Nephron (organoid): Measurements from ENCODE around the gene CRTAP.
"Not testable (repeated sequence)": the region's sequence is repeated elsewhere in the genome, so short reads cannot be mapped to it uniquely, and the experiment has no call there.

Experiments used
- H3K27ac Mint-ChIP-seq, 3 experiments: 2 replicates each; pipeline ENCODE4 v1.8.0; 2020; ENCODE audit warnings: mixed read lengths in 3 of 3, mild to moderate bottlenecking in 2 of 3, moderate library complexity in 1 of 3
- H3K27me3 Mint-ChIP-seq: 2 replicates; pipeline ENCODE4 v1.8.0; 2021; ENCODE audit warnings: low read depth, mild to moderate bottlenecking, moderate library complexity, mixed read lengths
- H3K36me3 Mint-ChIP-seq: 2 replicates; pipeline ENCODE4 v1.8.0; 2020; ENCODE audit warnings: low read depth, mixed read lengths
- H3K4me1 Mint-ChIP-seq: 2 replicates; pipeline ENCODE4 v1.8.0; 2020; ENCODE audit warnings: mixed read lengths
- H3K4me3 Mint-ChIP-seq, 3 experiments: 2 replicates each; pipeline ENCODE4 v1.8.0; 2020; ENCODE audit warnings: mild to moderate bottlenecking in 3 of 3, mixed read lengths in 3 of 3, moderate library complexity in 2 of 3
- H3K9me3 Mint-ChIP-seq: 2 replicates; pipeline ENCODE4 v1.8.0; 2020; ENCODE audit warnings: mixed read lengths
- TF ChIP-seq, protein P1 (sequence below), 3 experiments: fragments of 200-600 bp; sonication (generic); IDR thresholded peaks; one replicate each; pipeline ENCODE4 v1.5.0; 2021; ENCODE audit warnings: antibody characterized with exemption in 3 of 3; ENCODE audit not compliant: unreplicated experiment in 3 of 3

Gene CRTAP

DNA sequence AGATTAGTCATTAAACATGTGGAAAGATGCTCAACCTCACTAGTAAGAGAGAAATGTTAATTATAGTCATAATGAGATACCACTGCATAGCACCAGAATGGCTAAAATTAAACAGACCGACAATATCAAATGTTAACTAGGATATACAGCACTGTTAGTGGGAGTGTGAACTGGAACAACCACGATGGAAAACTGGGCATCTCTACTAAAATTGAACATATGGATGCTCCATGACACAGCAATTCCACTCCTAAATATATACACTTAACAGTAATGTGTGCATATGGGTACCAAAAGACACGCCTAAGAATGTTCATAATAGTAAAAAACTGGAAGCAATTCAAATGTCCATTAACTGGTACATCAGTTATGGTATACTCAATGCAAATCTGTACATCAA lies 41.5 kb downstream of the CRTAP start:
- H3K27me3 Mint-ChIP-seq = no peaks in the 10 kb centered on the region
- H3K9me3 Mint-ChIP-seq = no peaks in the 10 kb centered on the region
- H3K27ac Mint-ChIP-seq = peak overlapping the region in 2 of 3 experiments; percentile 2 to 7
- TF ChIP-seq, protein P1, sequence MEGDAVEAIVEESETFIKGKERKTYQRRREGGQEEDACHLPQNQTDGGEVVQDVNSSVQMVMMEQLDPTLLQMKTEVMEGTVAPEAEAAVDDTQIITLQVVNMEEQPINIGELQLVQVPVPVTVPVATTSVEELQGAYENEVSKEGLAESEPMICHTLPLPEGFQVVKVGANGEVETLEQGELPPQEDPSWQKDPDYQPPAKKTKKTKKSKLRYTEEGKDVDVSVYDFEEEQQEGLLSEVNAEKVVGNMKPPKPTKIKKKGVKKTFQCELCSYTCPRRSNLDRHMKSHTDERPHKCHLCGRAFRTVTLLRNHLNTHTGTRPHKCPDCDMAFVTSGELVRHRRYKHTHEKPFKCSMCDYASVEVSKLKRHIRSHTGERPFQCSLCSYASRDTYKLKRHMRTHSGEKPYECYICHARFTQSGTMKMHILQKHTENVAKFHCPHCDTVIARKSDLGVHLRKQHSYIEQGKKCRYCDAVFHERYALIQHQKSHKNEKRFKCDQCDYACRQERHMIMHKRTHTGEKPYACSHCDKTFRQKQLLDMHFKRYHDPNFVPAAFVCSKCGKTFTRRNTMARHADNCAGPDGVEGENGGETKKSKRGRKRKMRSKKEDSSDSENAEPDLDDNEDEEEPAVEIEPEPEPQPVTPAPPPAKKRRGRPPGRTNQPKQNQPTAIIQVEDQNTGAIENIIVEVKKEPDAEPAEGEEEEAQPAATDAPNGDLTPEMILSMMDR (IDR thresholded peaks at IDR 0.05; ENCODE audit: unreplicated experiment in 3 of 3) = no peak
- no peaks in the 10 kb centered on the region for H3K36me3 Mint-ChIP-seq
- H3K4me3 Mint-ChIP-seq = no peak overlapping the region
- peaks cover 15% of the 10 kb centered on the region for H3K4me1 Mint-ChIP-seq

- Mint-ChIP-seq H3K4me1 (peaks cover 15% of the 10 kb centered on the region), H3K9me3 (no peaks in the 10 kb centered on the region), H3K4me3 (no peak overlapping the region), H3K36me3 (no peaks in the 10 kb centered on the region), H3K27me3 (no peaks in the 10 kb centered on the region), H3K27ac (no peak overlapping the region)
- TF ChIP-seq, protein P1 (IDR thresholded peaks at IDR 0.05; ENCODE audit: unreplicated experiment in 3 of 3) = no peak
Measured at GRCh38 chr3:33159234-33159633, 45.4 kb downstream of the CRTAP start.

DNA sequence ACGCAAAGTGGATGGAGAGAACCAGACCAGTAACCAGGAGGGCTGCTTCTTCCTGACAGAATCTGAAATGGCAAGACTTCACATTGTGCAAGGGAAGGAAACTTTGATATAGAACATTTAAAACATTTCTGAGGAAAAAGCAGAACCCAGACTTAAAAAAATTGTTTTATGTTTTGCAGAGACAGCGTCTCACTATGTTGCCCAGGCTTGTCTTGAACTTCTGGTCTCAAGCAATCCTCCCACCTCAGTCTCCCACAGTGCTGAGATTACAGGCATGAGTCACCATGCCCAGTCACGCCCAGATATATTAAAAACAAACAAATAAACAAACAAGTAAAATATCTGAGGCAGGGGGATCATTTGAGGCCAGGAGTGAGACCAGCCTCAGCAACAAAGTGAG lies 46.2 kb downstream of the CRTAP start:
- Mint-ChIP-seq H3K27me3 (no peaks in the 10 kb centered on the region), H3K4me3 (no peak overlapping the region), H3K9me3 (no peaks in the 10 kb centered on the region), H3K27ac (no peak overlapping the region), H3K36me3 (no peaks in the 10 kb centered on the region), H3K4me1 (peaks cover 13% of the 10 kb centered on the region)
- TF ChIP-seq, protein P1 (IDR thresholded peaks at IDR 0.05; ENCODE audit: unreplicated experiment in 3 of 3) = no peak

GRCh38 chr3:33162621-33163020 lies 48.8 kb downstream of the CRTAP start:
- H3K9me3 Mint-ChIP-seq, H3K27me3 Mint-ChIP-seq, H3K4me3 Mint-ChIP-seq, H3K27ac Mint-ChIP-seq, H3K36me3 Mint-ChIP-seq, H3K4me1 Mint-ChIP-seq: not testable (repeated sequence)

GRCh38 chr3:33165372-33165771 lies 51.6 kb downstream of the CRTAP start:
- no peak overlapping the region for H3K4me3 Mint-ChIP-seq
- peaks cover 4% of the 10 kb centered on the region for H3K27me3 Mint-ChIP-seq
- TF ChIP-seq, protein P1 (IDR thresholded peaks at IDR 0.05; ENCODE audit: unreplicated experiment in 3 of 3) = no peak
- peaks cover 10% of the 10 kb centered on the region for H3K4me1 Mint-ChIP-seq
- no peaks in the 10 kb centered on the region for H3K36me3 Mint-ChIP-seq
- no peaks in the 10 kb centered on the region for H3K9me3 Mint-ChIP-seq
- no peak overlapping the region for H3K27ac Mint-ChIP-seq

- H3K4me1 Mint-ChIP-seq = peaks cover 10% of the 10 kb centered on the region
- TF ChIP-seq, protein P1 (IDR thresholded peaks at IDR 0.05; ENCODE audit: unreplicated experiment in 3 of 3) = no peak
Measured at GRCh38 chr3:33166095-33166494, 52.3 kb downstream of the CRTAP start.

More at GRCh38 chr3:33166095-33166494, 52.3 kb downstream of the CRTAP start:
- Mint-ChIP-seq H3K9me3 (no peaks in the 10 kb centered on the region), H3K36me3 (no peaks in the 10 kb centered on the region), H3K27me3 (peaks cover 4% of the 10 kb centered on the region), H3K27ac (no peak overlapping the region), H3K4me3 (no peak overlapping the region)
